ENCODE measurements around the gene IQSEC1.

GRCh38 chr3:12902181-12902999 is 170.8 kb downstream of the IQSEC1 start:
- no peak for TF ChIP-seq EZH2 (IDR thresholded peaks at IDR 0.05; ENCODE audit: low read length)
- TF ChIP-seq CTCF (optimal IDR thresholded peaks at IDR 0.05 in 1 of 3, IDR thresholded peaks at IDR 0.05 in 1 of 3, conservative IDR thresholded peaks at IDR 0.05 in 1 of 3; ENCODE audit: extremely low read depth in 1 of 3, insufficient read depth in 2 of 3, low read length in 3 of 3): no peak
